ENCODE data around the gene GSTA1. TPM values are rescaled to one million over a fixed set of nuclear protein-coding genes. Genes with fewer than 3 reads are reported as not detected.
"Not testable (repeated sequence)": the region's sequence is repeated elsewhere in the genome, so short reads cannot be mapped to it uniquely, and the experiment has no call there.

The GSTA1 gene
- polyA plus RNA-seq, 4 donors, result 0.73 to 10.9 (median 1.4) TPM

GRCh38 chr6:52759085-52759484 is 44.5 kb downstream of the GSTA1 start:
- DNase-seq (ENCODE audit: low read depth in 4 of 4, low spot score in 3 of 4), result no peak

- not testable (repeated sequence) for DNase-seq (ENCODE audit: low read depth in 4 of 4, low spot score in 3 of 4)
These were observed 45.8 kb downstream of the GSTA1 start for GRCh38 chr6:52757651-52758338.

- no peak for DNase-seq (ENCODE audit: low read depth in 4 of 4, low spot score in 3 of 4)
These were observed 49.2 kb downstream of the GSTA1 start for GRCh38 chr6:52754443-52754842.

GRCh38 chr6:52753137-52753536 is 50.5 kb downstream of the GSTA1 start:
- not testable (repeated sequence) for DNase-seq (ENCODE audit: low read depth in 4 of 4, low spot score in 3 of 4)

- DNase-seq (ENCODE audit: low read depth in 4 of 4, low spot score in 3 of 4), result no peak
These were observed 51.3 kb downstream of the GSTA1 start for GRCh38 chr6:52752310-52752709.

- DNase-seq (ENCODE audit: low read depth in 4 of 4, low spot score in 3 of 4), result no peak
These were observed 54.0 kb downstream of the GSTA1 start for GRCh38 chr6:52749556-52750152.

- not testable (repeated sequence) for DNase-seq (ENCODE audit: low read depth in 4 of 4, low spot score in 3 of 4)
These were observed 56.3 kb downstream of the GSTA1 start for GRCh38 chr6:52747301-52747700.

GRCh38 chr6:52746213-52746612 is 57.4 kb downstream of the GSTA1 start:
- DNase-seq (ENCODE audit: low read depth in 4 of 4, low spot score in 3 of 4), result no peak

GRCh38 chr6:52745764-52746201 is 57.8 kb downstream of the GSTA1 start:
- DNase-seq (ENCODE audit: low read depth in 4 of 4, low spot score in 3 of 4), result no peak

- no peak for DNase-seq (ENCODE audit: low read depth in 4 of 4, low spot score in 3 of 4)
These were observed 61.7 kb downstream of the GSTA1 start for GRCh38 chr6:52741872-52742271.

Other genes with a start within 250 kb of the GSTA1 start
- gene TRAM2, start 226.8 kb downstream of the GSTA1 start, polyA plus RNA-seq (ENCODE audit: insufficient read length in 4 of 4), result 10 to 100 TPM; 34.7 to 48.5 (median 46.5) TPM
- gene TMEM14A, start 132.7 kb downstream of the GSTA1 start, polyA plus RNA-seq (ENCODE audit: insufficient read length in 4 of 4), result 10 to 100 TPM; 46.3 to 57.6 (median 53.0) TPM
- under 1 TPM in 2 of 4 donors, not detected in 2; 0.19 to 0.29 TPM for gene GSTA2, start 40.3 kb downstream of the GSTA1 start, polyA plus RNA-seq (ENCODE audit: insufficient read length in 4 of 4)
- gene GSTA5, start 37.0 kb upstream of the GSTA1 start, polyA plus RNA-seq (ENCODE audit: insufficient read length in 4 of 4), result not detected
- gene GSTA3, start 105.9 kb upstream of the GSTA1 start, polyA plus RNA-seq (ENCODE audit: insufficient read length in 4 of 4), result 1 to 10 TPM in 1 of 4 donors, under 1 TPM in 2, not detected in 1; 0.52 to 2.0 (median 0.70) TPM
- 100 to 1,000 TPM in 3 of 4 donors, 10 to 100 TPM in 1; 86.6 to 133 (median 105) TPM for gene GSTA4, start 191.5 kb upstream of the GSTA1 start, polyA plus RNA-seq (ENCODE audit: insufficient read length in 4 of 4)